Measurements from ENCODE around the gene TPK1. TPM values are rescaled to one million over a fixed set of nuclear protein-coding genes. Genes with fewer than 3 reads are reported as not detected.

TPK1 gene
- total and polyA plus RNA-seq, 2 of the 13 experiments (the other 11 are each of a cell fraction or from before 2014, with no cell fraction given) = 1.0 to 1.2 TPM

DNA sequence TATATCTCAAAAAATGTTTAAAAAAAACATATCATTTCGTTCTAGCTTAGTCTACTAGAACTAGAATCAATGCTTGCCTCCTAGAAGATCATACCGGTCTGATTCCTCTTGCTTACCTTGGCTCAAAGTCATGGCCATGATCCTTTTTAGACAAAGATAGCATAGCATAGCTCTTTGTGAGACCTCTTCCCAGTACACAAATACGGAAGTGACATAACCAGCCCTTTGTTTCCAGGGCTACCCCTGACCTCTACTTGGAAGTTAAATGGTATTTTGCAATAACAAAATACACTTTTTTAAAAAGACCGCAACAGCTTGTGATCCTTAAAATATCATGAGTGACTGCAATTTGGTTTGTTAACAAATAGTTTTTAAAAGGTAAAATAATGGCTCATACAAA, 301.7 kb downstream of the TPK1 start (continued):
- TF ChIP-seq, protein P1, sequence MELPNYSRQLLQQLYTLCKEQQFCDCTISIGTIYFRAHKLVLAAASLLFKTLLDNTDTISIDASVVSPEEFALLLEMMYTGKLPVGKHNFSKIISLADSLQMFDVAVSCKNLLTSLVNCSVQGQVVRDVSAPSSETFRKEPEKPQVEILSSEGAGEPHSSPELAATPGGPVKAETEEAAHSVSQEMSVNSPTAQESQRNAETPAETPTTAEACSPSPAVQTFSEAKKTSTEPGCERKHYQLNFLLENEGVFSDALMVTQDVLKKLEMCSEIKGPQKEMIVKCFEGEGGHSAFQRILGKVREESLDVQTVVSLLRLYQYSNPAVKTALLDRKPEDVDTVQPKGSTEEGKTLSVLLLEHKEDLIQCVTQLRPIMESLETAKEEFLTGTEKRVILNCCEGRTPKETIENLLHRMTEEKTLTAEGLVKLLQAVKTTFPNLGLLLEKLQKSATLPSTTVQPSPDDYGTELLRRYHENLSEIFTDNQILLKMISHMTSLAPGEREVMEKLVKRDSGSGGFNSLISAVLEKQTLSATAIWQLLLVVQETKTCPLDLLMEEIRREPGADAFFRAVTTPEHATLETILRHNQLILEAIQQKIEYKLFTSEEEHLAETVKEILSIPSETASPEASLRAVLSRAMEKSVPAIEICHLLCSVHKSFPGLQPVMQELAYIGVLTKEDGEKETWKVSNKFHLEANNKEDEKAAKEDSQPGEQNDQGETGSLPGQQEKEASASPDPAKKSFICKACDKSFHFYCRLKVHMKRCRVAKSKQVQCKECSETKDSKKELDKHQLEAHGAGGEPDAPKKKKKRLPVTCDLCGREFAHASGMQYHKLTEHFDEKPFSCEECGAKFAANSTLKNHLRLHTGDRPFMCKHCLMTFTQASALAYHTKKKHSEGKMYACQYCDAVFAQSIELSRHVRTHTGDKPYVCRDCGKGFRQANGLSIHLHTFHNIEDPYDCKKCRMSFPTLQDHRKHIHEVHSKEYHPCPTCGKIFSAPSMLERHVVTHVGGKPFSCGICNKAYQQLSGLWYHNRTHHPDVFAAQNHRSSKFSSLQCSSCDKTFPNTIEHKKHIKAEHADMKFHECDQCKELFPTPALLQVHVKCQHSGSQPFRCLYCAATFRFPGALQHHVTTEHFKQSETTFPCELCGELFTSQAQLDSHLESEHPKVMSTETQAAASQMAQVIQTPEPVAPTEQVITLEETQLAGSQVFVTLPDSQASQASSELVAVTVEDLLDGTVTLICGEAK (IDR thresholded peaks at IDR 0.05) = no peak
- TF ChIP-seq, protein P1 (CRISPR knock-in tag; IDR thresholded peaks at IDR 0.05) = no peak
- no peak for TF ChIP-seq GABPA (IDR thresholded peaks at IDR 0.05; ENCODE audit: low read depth, low read length)
- peak; percentile 51 for TF ChIP-seq GABPA (CRISPR knock-in tag; IDR thresholded peaks at IDR 0.05; ENCODE audit: low read depth)
- no peak for TF ChIP-seq ZNF83 (CRISPR knock-in tag; IDR thresholded peaks at IDR 0.05; ENCODE audit: borderline replicate concordance)
- TF ChIP-seq SP1 (IDR thresholded peaks at IDR 0.05) = no peak
- no peak for TF ChIP-seq SP1 (CRISPR knock-in tag; IDR thresholded peaks at IDR 0.05)
- TF ChIP-seq, protein P2, sequence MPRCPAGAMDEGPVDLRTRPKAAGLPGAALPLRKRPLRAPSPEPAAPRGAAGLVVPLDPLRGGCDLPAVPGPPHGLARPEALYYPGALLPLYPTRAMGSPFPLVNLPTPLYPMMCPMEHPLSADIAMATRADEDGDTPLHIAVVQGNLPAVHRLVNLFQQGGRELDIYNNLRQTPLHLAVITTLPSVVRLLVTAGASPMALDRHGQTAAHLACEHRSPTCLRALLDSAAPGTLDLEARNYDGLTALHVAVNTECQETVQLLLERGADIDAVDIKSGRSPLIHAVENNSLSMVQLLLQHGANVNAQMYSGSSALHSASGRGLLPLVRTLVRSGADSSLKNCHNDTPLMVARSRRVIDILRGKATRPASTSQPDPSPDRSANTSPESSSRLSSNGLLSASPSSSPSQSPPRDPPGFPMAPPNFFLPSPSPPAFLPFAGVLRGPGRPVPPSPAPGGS (CRISPR knock-in tag; IDR thresholded peaks at IDR 0.05) = no peak
- TF ChIP-seq SMARCE1 (IDR thresholded peaks at IDR 0.05; ENCODE audit: borderline replicate concordance) = no peak
- TF ChIP-seq, protein P3, sequence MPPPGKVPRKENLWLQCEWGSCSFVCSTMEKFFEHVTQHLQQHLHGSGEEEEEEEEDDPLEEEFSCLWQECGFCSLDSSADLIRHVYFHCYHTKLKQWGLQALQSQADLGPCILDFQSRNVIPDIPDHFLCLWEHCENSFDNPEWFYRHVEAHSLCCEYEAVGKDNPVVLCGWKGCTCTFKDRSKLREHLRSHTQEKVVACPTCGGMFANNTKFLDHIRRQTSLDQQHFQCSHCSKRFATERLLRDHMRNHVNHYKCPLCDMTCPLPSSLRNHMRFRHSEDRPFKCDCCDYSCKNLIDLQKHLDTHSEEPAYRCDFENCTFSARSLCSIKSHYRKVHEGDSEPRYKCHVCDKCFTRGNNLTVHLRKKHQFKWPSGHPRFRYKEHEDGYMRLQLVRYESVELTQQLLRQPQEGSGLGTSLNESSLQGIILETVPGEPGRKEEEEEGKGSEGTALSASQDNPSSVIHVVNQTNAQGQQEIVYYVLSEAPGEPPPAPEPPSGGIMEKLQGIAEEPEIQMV (CRISPR knock-in tag; IDR thresholded peaks at IDR 0.05; ENCODE audit: low read depth) = no peak
- no peak for TF ChIP-seq WIZ (CRISPR knock-in tag; IDR thresholded peaks at IDR 0.05)
- TF ChIP-seq YEATS4 (CRISPR knock-in tag; IDR thresholded peaks at IDR 0.05; ENCODE audit: borderline replicate concordance) = no peak
- no peak for TF ChIP-seq ZMAT3 (CRISPR knock-in tag; conservative IDR thresholded peaks at IDR 0.05)
- peak; percentile 12; the same call in 1 of the 2 replicates for TF ChIP-seq ETV5 (CRISPR knock-in tag; IDR thresholded peaks at IDR 0.05; ENCODE audit: borderline replicate concordance)
- peak; percentile 82 for TF ChIP-seq SOX5 (CRISPR knock-in tag; IDR thresholded peaks at IDR 0.05; ENCODE audit: borderline replicate concordance)
- TF ChIP-seq, protein P4, sequence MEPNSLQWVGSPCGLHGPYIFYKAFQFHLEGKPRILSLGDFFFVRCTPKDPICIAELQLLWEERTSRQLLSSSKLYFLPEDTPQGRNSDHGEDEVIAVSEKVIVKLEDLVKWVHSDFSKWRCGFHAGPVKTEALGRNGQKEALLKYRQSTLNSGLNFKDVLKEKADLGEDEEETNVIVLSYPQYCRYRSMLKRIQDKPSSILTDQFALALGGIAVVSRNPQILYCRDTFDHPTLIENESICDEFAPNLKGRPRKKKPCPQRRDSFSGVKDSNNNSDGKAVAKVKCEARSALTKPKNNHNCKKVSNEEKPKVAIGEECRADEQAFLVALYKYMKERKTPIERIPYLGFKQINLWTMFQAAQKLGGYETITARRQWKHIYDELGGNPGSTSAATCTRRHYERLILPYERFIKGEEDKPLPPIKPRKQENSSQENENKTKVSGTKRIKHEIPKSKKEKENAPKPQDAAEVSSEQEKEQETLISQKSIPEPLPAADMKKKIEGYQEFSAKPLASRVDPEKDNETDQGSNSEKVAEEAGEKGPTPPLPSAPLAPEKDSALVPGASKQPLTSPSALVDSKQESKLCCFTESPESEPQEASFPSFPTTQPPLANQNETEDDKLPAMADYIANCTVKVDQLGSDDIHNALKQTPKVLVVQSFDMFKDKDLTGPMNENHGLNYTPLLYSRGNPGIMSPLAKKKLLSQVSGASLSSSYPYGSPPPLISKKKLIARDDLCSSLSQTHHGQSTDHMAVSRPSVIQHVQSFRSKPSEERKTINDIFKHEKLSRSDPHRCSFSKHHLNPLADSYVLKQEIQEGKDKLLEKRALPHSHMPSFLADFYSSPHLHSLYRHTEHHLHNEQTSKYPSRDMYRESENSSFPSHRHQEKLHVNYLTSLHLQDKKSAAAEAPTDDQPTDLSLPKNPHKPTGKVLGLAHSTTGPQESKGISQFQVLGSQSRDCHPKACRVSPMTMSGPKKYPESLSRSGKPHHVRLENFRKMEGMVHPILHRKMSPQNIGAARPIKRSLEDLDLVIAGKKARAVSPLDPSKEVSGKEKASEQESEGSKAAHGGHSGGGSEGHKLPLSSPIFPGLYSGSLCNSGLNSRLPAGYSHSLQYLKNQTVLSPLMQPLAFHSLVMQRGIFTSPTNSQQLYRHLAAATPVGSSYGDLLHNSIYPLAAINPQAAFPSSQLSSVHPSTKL (CRISPR knock-in tag; IDR thresholded peaks at IDR 0.05) = 0 out of 2 replicates have a peak, but pooled peaks have one; percentile 16

All from HepG2 (cell line).